ENCODE data around the gene C14orf119. TPM values are rescaled to one million over a fixed set of nuclear protein-coding genes. Genes with fewer than 3 reads are reported as not detected.

C14orf119 gene
- total RNA-seq, 1 donor from 2014 or later = 22.4 TPM

- ATAC-seq (no peak), DNase-seq (ENCODE audit: missing footprints) (peak; percentile 7)
- intact Hi-C loops (cut with DNase I) = no loop called here
Measured at GRCh38 chr14:23131482-23131881, 36.2 kb downstream of the C14orf119 start.

GRCh38 chr14:23132970-23133369, 37.7 kb downstream of the C14orf119 start:
- intact Hi-C loops (cut with DNase I) = no loop called here
- DNase-seq (ENCODE audit: missing footprints) (peak; percentile 30), ATAC-seq (no peak)

- intact Hi-C loops (cut with DNase I) = no loop called here
- no peak for DNase-seq (ENCODE audit: missing footprints)
- no peak for ATAC-seq
Measured at GRCh38 chr14:23136566-23137133, 41.3 kb downstream of the C14orf119 start.

- intact Hi-C loops (cut with DNase I) = no loop called here
- DNase-seq (ENCODE audit: missing footprints) (peak; percentile 50), ATAC-seq (peak; percentile 14)
Measured at GRCh38 chr14:23137192-23137812, 42.0 kb downstream of the C14orf119 start.

- intact Hi-C loops (cut with DNase I) = no loop called here
- peak; percentile 17 for DNase-seq (ENCODE audit: missing footprints)
- ATAC-seq = no peak
Measured at GRCh38 chr14:23137813-23138535, 42.7 kb downstream of the C14orf119 start.

- intact Hi-C loops (cut with DNase I) = no loop called here
- no peak for ATAC-seq
- no peak for DNase-seq (ENCODE audit: missing footprints)
Measured at GRCh38 chr14:23139874-23140273, 44.6 kb downstream of the C14orf119 start.

- intact Hi-C loops (cut with DNase I) = no loop called here
- DNase-seq (ENCODE audit: missing footprints) (no peak), ATAC-seq (no peak)
Measured at GRCh38 chr14:23140371-23140770, 45.1 kb downstream of the C14orf119 start.

GRCh38 chr14:23141706-23142444, 46.6 kb downstream of the C14orf119 start:
- intact Hi-C loops (cut with DNase I) = no loop called here
- DNase-seq (ENCODE audit: missing footprints) = peak; percentile 86
- ATAC-seq = peak; percentile 89

GRCh38 chr14:23142826-23143225, 47.5 kb downstream of the C14orf119 start:
- intact Hi-C loops (cut with DNase I) = no loop called here
- DNase-seq (ENCODE audit: missing footprints) (no peak), ATAC-seq (no peak)

GRCh38 chr14:23143911-23144310, 48.6 kb downstream of the C14orf119 start:
- ATAC-seq (no peak), DNase-seq (ENCODE audit: missing footprints) (no peak)
- intact Hi-C loops (cut with DNase I) = no loop called here

GRCh38 chr14:23145794-23146350, 50.6 kb downstream of the C14orf119 start:
- DNase-seq (ENCODE audit: missing footprints) = no peak
- peak; percentile 19 for ATAC-seq
- intact Hi-C loops (cut with DNase I) = no loop called here

GRCh38 chr14:23146351-23146910, 51.1 kb downstream of the C14orf119 start:
- ATAC-seq (no peak), DNase-seq (ENCODE audit: missing footprints) (no peak)
- intact Hi-C loops (cut with DNase I) = no loop called here

- DNase-seq (ENCODE audit: missing footprints) (no peak), ATAC-seq (no peak)
- intact Hi-C loops (cut with DNase I) = no loop called here
Measured at GRCh38 chr14:23146980-23147379, 51.7 kb downstream of the C14orf119 start.

GRCh38 chr14:23147676-23148075, 52.4 kb downstream of the C14orf119 start:
- intact Hi-C loops (cut with DNase I) = no loop called here
- ATAC-seq = no peak
- DNase-seq (ENCODE audit: missing footprints) = no peak

- ATAC-seq (no peak), DNase-seq (ENCODE audit: missing footprints) (no peak)
- intact Hi-C loops (cut with DNase I) = no loop called here
Measured at GRCh38 chr14:23148591-23149249, 53.4 kb downstream of the C14orf119 start.

GRCh38 chr14:23149745-23150144, 54.4 kb downstream of the C14orf119 start:
- intact Hi-C loops (cut with DNase I) = no loop called here
- ATAC-seq = no peak
- DNase-seq (ENCODE audit: missing footprints) = no peak
